A549 (cell line): Measurements from ENCODE around the gene RPS15. TPM values are rescaled to one million over a fixed set of nuclear protein-coding genes. Genes with fewer than 3 reads are reported as not detected.

ENCODE experiments used
- ATAC-seq, 2 experiments: fragments of 200-7000 bp in 1 of 2; fragments of >200 bp in 1 of 2; cut with Nextera tagmentation in 1 of 2; cut with Tn5 transposase in 1 of 2; 3 replicates each; pipeline versions ENCODE4 v1.8.0 to v1.9.1; 2018 to 2020; ENCODE audit warnings: mild to moderate bottlenecking in 1 of 2, moderate library complexity in 1 of 2
- CTCF ChIA-PET: fragments of 300-600 bp; sonication (Branson Sonifier 250); formaldehyde crosslinking; extraction: SDS; loops from one replicate; lab custom pipeline; 2021; ENCODE audit warnings: antibody characterized with exemption, inconsistent platforms; lab: Yijun Ruan, JAX
- POLR2A ChIA-PET: fragments of 350-600 bp; formaldehyde crosslinking; extraction: SDS; loops from one replicate; lab custom pipeline; 2021; ENCODE audit warnings: antibody characterized with exemption, inconsistent platforms; lab: Yijun Ruan, JAX
- DNase-seq, 2 experiments: peaks; one replicate each; pipeline versions ENCODE4 v3.0.0 to v3.0.0-alpha.2; 2011 to 2016; ENCODE audit warnings: low read depth in 1 of 2, low spot score in 1 of 2
- FAIRE-seq: peaks from 2 replicates; lab custom pipeline; 2011; peaks lifted over from hg19 to GRCh38; lab: Jason Lieb, UNC
- H3K27ac ChIP-seq, 2 experiments: fragments of >200 bp; sonication (Bioruptor Twin); formaldehyde crosslinking; 3 replicates each; pipeline ENCODE4 v1.5.1; 2016 to 2017
- H3K4me1 ChIP-seq: fragments of >200 bp; sonication (Bioruptor Twin); formaldehyde crosslinking; 3 replicates; pipeline ENCODE4 v1.6.1; 2016
- H3K4me2 ChIP-seq: fragments of >200 bp; sonication (Bioruptor Twin); formaldehyde crosslinking; 3 replicates; pipeline ENCODE4 v1.6.1; 2016
- H3K4me3 ChIP-seq: fragments of >200 bp; sonication (Bioruptor Twin); formaldehyde crosslinking; 3 replicates; pipeline ENCODE4 v1.5.1; 2016
- H3K9me3 ChIP-seq: fragments of >200 bp; sonication (Bioruptor Twin); formaldehyde crosslinking; 3 replicates; pipeline ENCODE4 v1.6.1; 2016
- CEBPB ChIP-seq, 2 experiments: fragments of >200 bp in 1 of 2; sonication (Bioruptor Twin) in 1 of 2; formaldehyde crosslinking in 1 of 2; IDR thresholded peaks; 2 replicates each; pipeline ENCODE4 v1.6.1; 2012 to 2016
- EHF ChIP-seq: fragments of 250-450 bp; sonication (Bioruptor Pico); IDR thresholded peaks from 2 replicates; pipeline ENCODE4 v1.5.0; 2020; ENCODE audit warnings: mild to moderate bottlenecking
- FOSB ChIP-seq: fragments of 250-450 bp; sonication (Bioruptor Pico); IDR thresholded peaks from 2 replicates; pipeline ENCODE4 v1.5.0; 2020; ENCODE audit warnings: mild to moderate bottlenecking, moderate library complexity
- GATA3 ChIP-seq: IDR thresholded peaks from 2 replicates; pipeline ENCODE4 v1.6.1; 2012; ENCODE audit warnings: borderline replicate concordance
- HOXB13 ChIP-seq: fragments of 250-450 bp; sonication (Bioruptor Pico); IDR thresholded peaks from 2 replicates; pipeline ENCODE4 v1.5.0; 2020; ENCODE audit warnings: low read depth, mild to moderate bottlenecking, moderate library complexity
- KDM1A ChIP-seq: fragments of 200-600 bp; sonication (generic); IDR thresholded peaks from 2 replicates; pipeline ENCODE4 v1.6.1; 2016; ENCODE audit warnings: low read depth, mild to moderate bottlenecking
- KDM5A ChIP-seq: fragments of 200-600 bp; sonication (generic); IDR thresholded peaks from 2 replicates; pipeline ENCODE4 v1.6.1; 2016; ENCODE audit warnings: antibody characterized with exemption, mild to moderate bottlenecking
- MAZ ChIP-seq: fragments of 150-350 bp; IDR thresholded peaks from 2 replicates; pipeline ENCODE4 v1.6.1; 2014; ENCODE audit warnings: antibody characterized with exemption, low read depth, low read length, borderline replicate concordance
- TP53 ChIP-seq: fragments of 250-450 bp; sonication (Bioruptor Pico); IDR thresholded peaks from 2 replicates; pipeline ENCODE4 v1.5.0; 2021; ENCODE audit warnings: mild to moderate bottlenecking, moderate library complexity
- WGBS: methylation state at CpG from one replicate; pipeline ENCODE4 v1.1.6; 2017; ENCODE audit errors: missing lambda C conversion rate; 5-methylcytosine and 5-hydroxymethylcytosine counted together
- polyA plus RNA-seq, 4 experiments: library from polyadenylated mRNA; depleted of rRNA in 3 of 4; stranded (reverse); fragments of >200 nt; fragmentation: RNase III in 1 of 4; extraction: RNeasy Plus Mini Kit Qiagen cat#74134 plus additional on column Dnase treatment in 1 of 4; gene quantifications; 2 replicates in 3 of 4; 3 replicates in 1 of 4; pipeline ENCODE4 v1.2.3, GENCODE V29; 2011 to 2017
- TF ChIP-seq, protein P1 (sequence below): IDR thresholded peaks from 2 replicates; pipeline ENCODE4 v1.6.1; 2012
- TF ChIP-seq, protein P2 (sequence below): fragments of >200 bp; sonication (Bioruptor Twin); formaldehyde crosslinking; IDR thresholded peaks from 3 replicates; pipeline ENCODE4 v1.5.1; 2016
- TF ChIP-seq, protein P3 (sequence below): fragments of 150-350 bp; IDR thresholded peaks from 2 replicates; pipeline ENCODE4 v1.6.1; 2014; ENCODE audit warnings: low read depth, mild to moderate bottlenecking, low read length

RPS15 gene
- polyA plus RNA-seq, 2 of the 4 experiments (the other 2 are of a cell fraction) = 525 to 1,458 TPM

DNA sequence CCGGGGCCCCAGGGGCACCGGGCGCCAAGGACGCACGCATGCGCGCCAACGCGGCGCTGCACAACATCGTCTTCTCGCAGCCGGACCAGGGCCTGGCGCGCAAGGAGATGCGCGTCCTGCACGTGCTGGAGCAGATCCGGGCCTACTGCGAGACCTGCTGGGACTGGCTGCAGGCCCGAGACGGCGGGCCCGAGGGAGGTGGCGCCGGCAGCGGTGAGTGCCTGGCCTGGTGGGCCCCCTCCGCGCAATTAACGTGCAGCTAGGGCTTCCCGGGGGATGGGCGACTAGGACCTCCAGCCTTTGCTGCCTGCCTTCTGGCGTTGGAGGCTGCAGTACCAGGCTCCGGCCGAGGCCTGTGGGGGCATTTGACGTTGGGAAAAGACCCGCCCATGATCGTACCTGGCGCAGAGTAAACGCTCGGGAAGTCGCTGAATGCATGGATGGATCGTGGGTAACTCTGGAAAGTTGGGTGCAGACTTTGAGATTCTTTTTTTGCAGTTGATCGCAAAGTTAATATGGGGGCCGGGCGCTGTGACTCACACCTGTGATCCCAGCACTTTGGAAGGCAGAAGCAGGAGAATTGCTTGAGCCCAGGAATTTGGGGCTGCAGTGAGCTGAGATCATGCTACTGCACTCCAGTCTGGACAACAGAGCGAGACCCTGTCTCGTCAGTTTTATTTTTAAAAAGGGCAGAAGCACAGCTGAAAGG is 19.0 kb downstream of the RPS15 start:
- Histone ChIP-seq H3K4me3 (no peak overlapping the region), H3K4me2 (no peak overlapping the region), H3K27ac (no peak overlapping the region), H3K9me3 (no peaks in the 10 kb centered on the region), H3K4me1 (peaks cover 10% of the 10 kb centered on the region; the same call in 2 of the 3 replicates)
- TF ChIP-seq TP53 (CRISPR knock-in tag) (no peak), KDM5A (no peak), CEBPB (IDR thresholded peaks at IDR 0.05) (no peak)
- FAIRE-seq (no peak), ATAC-seq (no peak), DNase-seq (no peak)
- CTCF ChIA-PET = interaction anchor here (1.9 to 2.7 kb wide), 3 partner anchors 9 to 12 kb away, joined by 6 to 14 read pairs (median 11); no protein-coding TSS in a partner anchor
- WGBS = 92% methylated on average over 36 of the region's 48 CpGs
- POLR2A ChIA-PET = no interaction called here

DNA sequence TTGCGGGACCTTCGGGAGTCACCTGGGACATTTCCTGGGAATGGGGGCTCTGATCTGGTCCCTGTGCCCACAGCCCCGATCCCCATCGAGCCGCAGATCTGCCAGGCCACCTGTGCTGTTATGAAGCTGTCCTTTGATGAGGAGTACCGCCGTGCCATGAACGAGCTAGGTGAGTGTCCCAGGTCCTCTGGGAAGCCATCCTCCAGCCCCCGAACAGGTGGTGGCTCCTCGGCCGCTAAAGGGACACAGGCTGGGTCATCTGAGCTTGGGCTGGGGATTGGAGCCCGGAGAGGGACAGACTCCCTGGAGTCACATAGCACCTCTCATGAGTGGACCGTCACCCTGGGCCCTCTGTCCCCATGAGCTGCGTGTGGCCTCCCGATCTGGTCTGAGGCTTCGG is 19.7 kb downstream of the RPS15 start:
- CTCF ChIA-PET = interaction anchor here (1.9 to 2.7 kb wide), 3 partner anchors 8 to 13 kb away, joined by 6 to 14 read pairs (median 11); no protein-coding TSS in a partner anchor

DNA sequence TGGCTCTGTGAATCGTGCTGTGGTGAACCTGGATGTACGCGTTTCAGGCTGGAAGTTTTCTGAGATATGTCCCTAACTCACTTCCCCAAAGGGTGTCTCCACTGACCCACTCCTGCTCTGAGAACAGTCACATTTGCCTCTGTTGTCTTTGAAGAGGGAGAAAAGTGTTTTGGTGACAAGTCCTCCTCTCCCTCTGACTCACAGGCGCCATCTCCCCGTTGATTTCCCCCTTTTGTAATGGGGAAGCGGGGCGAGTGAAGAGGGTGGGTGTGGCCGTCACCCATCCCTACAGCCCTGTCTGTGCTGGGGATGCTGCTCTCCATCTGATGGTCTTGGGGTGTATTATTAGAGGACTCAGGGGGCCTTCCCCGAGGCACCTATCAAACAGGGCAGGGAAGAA is 21.3 kb downstream of the RPS15 start:
- POLR2A ChIA-PET = no interaction called here
- WGBS = 78% methylated on average over 9 of the region's 9 CpGs
- Histone ChIP-seq H3K27ac (no peak overlapping the region), H3K9me3 (no peaks in the 10 kb centered on the region), H3K4me2 (no peak overlapping the region), H3K4me3 (no peak overlapping the region), H3K4me1 (peaks cover 6% of the 10 kb centered on the region; the same call in 1 of the 3 replicates)
- CTCF ChIA-PET = interaction anchor here (0.6 to 2.7 kb wide), 2 partner anchors 15 to 393 kb away, joined by 3 to 14 read pairs; no protein-coding TSS in a partner anchor
- DNase-seq (no peak), ATAC-seq (no peak), FAIRE-seq (no peak)
- no peak for TF ChIP-seq MAZ
- TF ChIP-seq EHF (CRISPR knock-in tag) = no peak
- no peak for TF ChIP-seq FOSB (CRISPR knock-in tag)
- TF ChIP-seq, protein P1, sequence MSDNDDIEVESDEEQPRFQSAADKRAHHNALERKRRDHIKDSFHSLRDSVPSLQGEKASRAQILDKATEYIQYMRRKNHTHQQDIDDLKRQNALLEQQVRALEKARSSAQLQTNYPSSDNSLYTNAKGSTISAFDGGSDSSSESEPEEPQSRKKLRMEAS = no peak
- TF ChIP-seq KDM1A = no peak
- TF ChIP-seq, protein P2, sequence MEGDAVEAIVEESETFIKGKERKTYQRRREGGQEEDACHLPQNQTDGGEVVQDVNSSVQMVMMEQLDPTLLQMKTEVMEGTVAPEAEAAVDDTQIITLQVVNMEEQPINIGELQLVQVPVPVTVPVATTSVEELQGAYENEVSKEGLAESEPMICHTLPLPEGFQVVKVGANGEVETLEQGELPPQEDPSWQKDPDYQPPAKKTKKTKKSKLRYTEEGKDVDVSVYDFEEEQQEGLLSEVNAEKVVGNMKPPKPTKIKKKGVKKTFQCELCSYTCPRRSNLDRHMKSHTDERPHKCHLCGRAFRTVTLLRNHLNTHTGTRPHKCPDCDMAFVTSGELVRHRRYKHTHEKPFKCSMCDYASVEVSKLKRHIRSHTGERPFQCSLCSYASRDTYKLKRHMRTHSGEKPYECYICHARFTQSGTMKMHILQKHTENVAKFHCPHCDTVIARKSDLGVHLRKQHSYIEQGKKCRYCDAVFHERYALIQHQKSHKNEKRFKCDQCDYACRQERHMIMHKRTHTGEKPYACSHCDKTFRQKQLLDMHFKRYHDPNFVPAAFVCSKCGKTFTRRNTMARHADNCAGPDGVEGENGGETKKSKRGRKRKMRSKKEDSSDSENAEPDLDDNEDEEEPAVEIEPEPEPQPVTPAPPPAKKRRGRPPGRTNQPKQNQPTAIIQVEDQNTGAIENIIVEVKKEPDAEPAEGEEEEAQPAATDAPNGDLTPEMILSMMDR = no peak
- TF ChIP-seq GATA3 = no peak

More for the DNA sequence above, 19.7 kb downstream of the RPS15 start:
- ATAC-seq (no peak), DNase-seq (no peak), FAIRE-seq (no peak)
- Histone ChIP-seq H3K9me3 (no peaks in the 10 kb centered on the region), H3K27ac (no peak overlapping the region), H3K4me1 (peaks cover 10% of the 10 kb centered on the region; the same call in 2 of the 3 replicates), H3K4me3 (no peak overlapping the region), H3K4me2 (no peak overlapping the region)
- POLR2A ChIA-PET = no interaction called here
- WGBS = 89% methylated on average over 5 of the region's 16 CpGs
- TF ChIP-seq, protein P3, sequence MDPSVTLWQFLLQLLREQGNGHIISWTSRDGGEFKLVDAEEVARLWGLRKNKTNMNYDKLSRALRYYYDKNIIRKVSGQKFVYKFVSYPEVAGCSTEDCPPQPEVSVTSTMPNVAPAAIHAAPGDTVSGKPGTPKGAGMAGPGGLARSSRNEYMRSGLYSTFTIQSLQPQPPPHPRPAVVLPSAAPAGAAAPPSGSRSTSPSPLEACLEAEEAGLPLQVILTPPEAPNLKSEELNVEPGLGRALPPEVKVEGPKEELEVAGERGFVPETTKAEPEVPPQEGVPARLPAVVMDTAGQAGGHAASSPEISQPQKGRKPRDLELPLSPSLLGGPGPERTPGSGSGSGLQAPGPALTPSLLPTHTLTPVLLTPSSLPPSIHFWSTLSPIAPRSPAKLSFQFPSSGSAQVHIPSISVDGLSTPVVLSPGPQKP = no peak
- no peak for TF ChIP-seq HOXB13 (CRISPR knock-in tag)
- no peak for TF ChIP-seq KDM5A
